ENCODE results near the gene PLSCR3.
A peak's percentile ranks its signal among the peaks of the same experiment; 100 is the strongest.

The PLSCR3 gene

GRCh38 chr17:7389924-7390910 is 4.1 kb downstream of the PLSCR3 start:
- no peak overlapping the region for H3K14ac ChIP-seq (ENCODE audit: low read length)
- no peak overlapping the region for H2BK15ac ChIP-seq (ENCODE audit: low read length)
- H3K27me3 ChIP-seq (ENCODE audit: control insufficient read depth in 3 of 3, insufficient read depth in 3 of 3, low read depth in 1 of 3, low read length in 3 of 3), result no peaks in the 10 kb centered on the region
- H3K9ac ChIP-seq (ENCODE audit: low read depth, low read length, poor library complexity), result no peak overlapping the region
- H3K4me3 ChIP-seq (ENCODE audit: low read length in 2 of 2), result no peak overlapping the region
- no peak overlapping the region for H2BK12ac ChIP-seq (ENCODE audit: low read length)
- H2BK120ac ChIP-seq (ENCODE audit: low read depth, low read length), result no peak overlapping the region
- no peak for DNase-seq (ENCODE audit: low spot score)
- H3K18ac ChIP-seq (ENCODE audit: low read length), result no peak overlapping the region
- H3K4ac ChIP-seq (ENCODE audit: low read length), result no peak overlapping the region
- H4K91ac ChIP-seq (ENCODE audit: low read depth, low read length, poor library complexity), result no peak overlapping the region
- no peak overlapping the region for H3K4me2 ChIP-seq (ENCODE audit: insufficient read depth, low read length, poor library complexity, severe bottlenecking)
- H3K79me1 ChIP-seq (ENCODE audit: low read depth, low read length), result no peaks in the 10 kb centered on the region
- no peaks in the 10 kb centered on the region for H3K9me3 ChIP-seq (replicated peaks in 1 of 2; ENCODE audit: control insufficient read depth in 2 of 2, insufficient read depth in 1 of 2, low read depth in 1 of 2, low read length in 2 of 2)
- no peak overlapping the region for H3K23ac ChIP-seq (ENCODE audit: low read depth, low read length, poor library complexity)
- H3K4me1 ChIP-seq (ENCODE audit: control insufficient read depth in 2 of 2, insufficient read depth in 1 of 2, low read depth in 1 of 2, low read length in 2 of 2), result peaks cover 3 to 7% of the 10 kb centered on the region in 2 donors
- H3K27ac ChIP-seq (replicated peaks; ENCODE audit: low read length), result no peak overlapping the region
- peaks cover 13 to 38% of the 10 kb centered on the region in 2 donors for H3K36me3 ChIP-seq (replicated peaks in 1 of 2; ENCODE audit: control insufficient read depth in 2 of 2, insufficient read depth in 2 of 2, low read length in 2 of 2)
- no peak overlapping the region for H2BK5ac ChIP-seq (ENCODE audit: low read length)
- no peak overlapping the region for H4K8ac ChIP-seq (ENCODE audit: low read depth, low read length)
- no CpG with 5 or more reads among the region's 19 CpGs for WGBS, 2 donors (ENCODE audit: extremely low coverage in 2 of 2, insufficient read length in 2 of 2, insufficient replicate concordance in 1 of 2)
- no peak overlapping the region for H2AFZ ChIP-seq (ENCODE audit: low read length)
- H2AK5ac ChIP-seq (ENCODE audit: low read depth, low read length), result no peak overlapping the region

GRCh38 chr17:7388856-7389255 is 5.5 kb downstream of the PLSCR3 start:
- no peak overlapping the region for H4K91ac ChIP-seq (ENCODE audit: low read depth, low read length, poor library complexity)
- no peak overlapping the region for H3K14ac ChIP-seq (ENCODE audit: low read length)
- peaks cover 2 to 7% of the 10 kb centered on the region in 2 donors for H3K4me1 ChIP-seq (ENCODE audit: control insufficient read depth in 2 of 2, insufficient read depth in 1 of 2, low read depth in 1 of 2, low read length in 2 of 2)
- no peaks in the 10 kb centered on the region for H3K9me3 ChIP-seq (replicated peaks in 1 of 2; ENCODE audit: control insufficient read depth in 2 of 2, insufficient read depth in 1 of 2, low read depth in 1 of 2, low read length in 2 of 2)
- H3K27ac ChIP-seq (replicated peaks; ENCODE audit: low read length), result no peak overlapping the region
- no peaks in the 10 kb centered on the region for H3K79me1 ChIP-seq (ENCODE audit: low read depth, low read length)
- H2BK5ac ChIP-seq (ENCODE audit: low read length), result no peak overlapping the region
- peaks cover 13 to 38% of the 10 kb centered on the region in 2 donors for H3K36me3 ChIP-seq (replicated peaks in 1 of 2; ENCODE audit: control insufficient read depth in 2 of 2, insufficient read depth in 2 of 2, low read length in 2 of 2)
- no peak overlapping the region for H3K4ac ChIP-seq (ENCODE audit: low read length)
- peaks cover 0 to 10% (median 8%) of the 10 kb centered on the region in 3 experiments for H3K27me3 ChIP-seq (ENCODE audit: control insufficient read depth in 3 of 3, insufficient read depth in 3 of 3, low read depth in 1 of 3, low read length in 3 of 3)
- no peak overlapping the region for H2AFZ ChIP-seq (ENCODE audit: low read length)
- DNase-seq (ENCODE audit: low spot score), result no peak
- H3K23ac ChIP-seq (ENCODE audit: low read depth, low read length, poor library complexity), result no peak overlapping the region
- H3K18ac ChIP-seq (ENCODE audit: low read length), result no peak overlapping the region
- no CpG with 5 or more reads among the region's 10 CpGs for WGBS, 2 donors (ENCODE audit: extremely low coverage in 2 of 2, insufficient read length in 2 of 2, insufficient replicate concordance in 1 of 2)
- no peak overlapping the region for H3K4me2 ChIP-seq (ENCODE audit: insufficient read depth, low read length, poor library complexity, severe bottlenecking)
- H2AK5ac ChIP-seq (ENCODE audit: low read depth, low read length), result no peak overlapping the region
- H2BK15ac ChIP-seq (ENCODE audit: low read length), result no peak overlapping the region
- H3K4me3 ChIP-seq (ENCODE audit: low read length in 2 of 2), result no peak overlapping the region
- no peak overlapping the region for H4K8ac ChIP-seq (ENCODE audit: low read depth, low read length)
- no peak overlapping the region for H3K9ac ChIP-seq (ENCODE audit: low read depth, low read length, poor library complexity)
- no peak overlapping the region for H2BK12ac ChIP-seq (ENCODE audit: low read length)
- H2BK120ac ChIP-seq (ENCODE audit: low read depth, low read length), result no peak overlapping the region

- no peak for DNase-seq (ENCODE audit: low spot score)
- WGBS, 2 donors (ENCODE audit: extremely low coverage in 2 of 2, insufficient read length in 2 of 2, insufficient replicate concordance in 1 of 2), result no CpG with 5 or more reads among the region's 23 CpGs
- H2BK5ac ChIP-seq (ENCODE audit: low read length), result no peak overlapping the region
- H2BK15ac ChIP-seq (ENCODE audit: low read length), result peak overlapping the region; percentile 88
- H3K4ac ChIP-seq (ENCODE audit: low read length), result peak overlapping the region; percentile 40
- H3K4me3 ChIP-seq (ENCODE audit: low read length in 2 of 2), result peak overlapping the region; percentile 24 to 66
- H3K4me2 ChIP-seq (ENCODE audit: insufficient read depth, low read length, poor library complexity, severe bottlenecking), result peak overlapping the region; percentile 98
- H3K36me3 ChIP-seq (replicated peaks in 1 of 2; ENCODE audit: control insufficient read depth in 2 of 2, insufficient read depth in 2 of 2, low read length in 2 of 2), result peaks cover 3 to 10% of the 10 kb centered on the region in 2 donors
- peak overlapping the region; percentile 97 for H3K18ac ChIP-seq (ENCODE audit: low read length)
- peaks cover 8 to 10% of the 10 kb centered on the region in 2 donors for H3K4me1 ChIP-seq (ENCODE audit: control insufficient read depth in 2 of 2, insufficient read depth in 1 of 2, low read depth in 1 of 2, low read length in 2 of 2)
- H3K9me3 ChIP-seq (replicated peaks in 1 of 2; ENCODE audit: control insufficient read depth in 2 of 2, insufficient read depth in 1 of 2, low read depth in 1 of 2, low read length in 2 of 2), result peaks cover 8 to 10% of the 10 kb centered on the region in 2 donors
- H3K23ac ChIP-seq (ENCODE audit: low read depth, low read length, poor library complexity), result peak overlapping the region; percentile 58
- no peak overlapping the region for H3K27ac ChIP-seq (replicated peaks; ENCODE audit: low read length)
- H4K91ac ChIP-seq (ENCODE audit: low read depth, low read length, poor library complexity), result no peak overlapping the region
- peaks cover 3 to 51% (median 48%) of the 10 kb centered on the region in 3 experiments for H3K27me3 ChIP-seq (ENCODE audit: control insufficient read depth in 3 of 3, insufficient read depth in 3 of 3, low read depth in 1 of 3, low read length in 3 of 3)
- H4K8ac ChIP-seq (ENCODE audit: low read depth, low read length), result no peak overlapping the region
- no peaks in the 10 kb centered on the region for H3K79me1 ChIP-seq (ENCODE audit: low read depth, low read length)
- H2BK120ac ChIP-seq (ENCODE audit: low read depth, low read length), result no peak overlapping the region
- peak overlapping the region; percentile 60 for H3K14ac ChIP-seq (ENCODE audit: low read length)
- H2AK5ac ChIP-seq (ENCODE audit: low read depth, low read length), result peak overlapping the region; percentile 66
- H2AFZ ChIP-seq (ENCODE audit: low read length), result peak overlapping the region; percentile 82
- H3K9ac ChIP-seq (ENCODE audit: low read depth, low read length, poor library complexity), result peak overlapping the region; percentile 92
- peak overlapping the region; percentile 95 for H2BK12ac ChIP-seq (ENCODE audit: low read length)
These were observed 9.7 kb downstream of the PLSCR3 start for GRCh38 chr17:7384489-7385081.

Measured in neuronal stem cell (in vitro differentiated cells).